Measurements from ENCODE around the gene RAB2B.

The RAB2B gene

GRCh38 chr14:21476925-21477681 is at the start of gene RAB2B, which contains the start of gene TOX4:
Gene RAB2B, minus strand, starts transcription at chr14:21476959. Its CDS starts 87 bp downstream, at chr14:21476872.
Gene TOX4, plus strand, starts transcription at chr14:21477195. Its CDS starts 84 bp downstream, at chr14:21477279.
- peak; percentile 100 for DNase-seq

DNA sequence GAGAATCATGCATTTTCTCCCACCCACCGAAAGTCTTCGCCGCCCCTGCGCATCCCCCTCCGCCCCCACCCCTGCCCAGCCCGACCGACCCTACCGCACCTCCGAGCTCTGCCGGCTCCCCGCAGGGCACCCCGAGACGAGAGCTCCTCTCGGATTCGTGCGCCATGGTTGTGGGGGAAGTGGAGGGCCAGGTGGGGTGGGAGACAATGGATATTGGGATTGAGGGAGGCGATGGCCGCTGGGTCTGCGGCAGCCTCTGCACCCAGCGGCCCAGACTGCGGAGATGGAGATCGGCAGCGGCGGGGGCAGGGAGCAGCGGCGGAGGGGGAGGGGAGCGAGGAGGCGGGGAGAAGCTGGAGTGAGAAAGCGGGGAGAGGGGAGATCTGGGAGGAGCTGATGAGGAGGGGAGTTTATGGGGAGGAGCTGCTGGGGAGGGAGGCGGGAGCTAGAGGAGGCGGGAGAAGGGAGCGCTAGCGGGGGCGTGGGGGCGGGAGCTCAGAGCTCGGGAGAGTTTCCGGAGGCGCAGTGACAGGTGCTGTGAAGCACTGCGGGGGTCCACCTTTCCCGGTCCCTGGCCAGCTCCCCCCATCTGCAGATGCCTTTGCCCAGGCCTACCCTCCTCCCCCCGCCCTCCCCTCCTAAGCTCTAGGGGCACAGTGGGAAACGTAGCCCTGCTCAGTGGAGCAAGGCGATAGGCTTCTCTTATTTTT is 49.4 kb upstream of the RAB2B start, which contains the start of gene SALL2:
SALL2 (minus strand) TSS at position 385 of the 710 bp plus-strand sequence; CDS start at position 166, 219 bp downstream.
- peak; percentile 92 for DNase-seq

DNA sequence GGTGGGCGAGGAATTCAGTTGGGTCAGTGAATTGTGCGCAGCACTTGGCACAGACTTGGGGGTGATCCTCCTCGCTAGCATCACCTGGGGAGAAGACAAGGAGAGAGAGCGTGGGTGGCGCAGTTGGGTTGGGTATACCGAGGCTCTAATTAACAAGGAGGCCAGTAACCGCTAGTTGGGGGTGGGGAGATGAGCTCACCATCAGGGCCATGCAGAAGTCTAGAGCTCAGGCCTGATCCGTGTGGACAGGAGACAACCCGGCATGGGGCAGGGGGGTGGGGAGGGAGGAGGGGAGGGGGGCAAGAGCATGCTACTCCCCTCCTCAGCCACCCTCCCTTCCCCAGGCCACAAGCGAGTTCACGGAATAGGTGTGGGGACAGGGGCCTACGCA is 48.8 kb upstream of the RAB2B start:
- no peak for DNase-seq

GRCh38 chr14:21524575-21525490 is 48.1 kb upstream of the RAB2B start:
- DNase-seq, result no peak

- no peak for DNase-seq
Measured at GRCh38 chr14:21523203-21523602, 46.4 kb upstream of the RAB2B start.

DNA sequence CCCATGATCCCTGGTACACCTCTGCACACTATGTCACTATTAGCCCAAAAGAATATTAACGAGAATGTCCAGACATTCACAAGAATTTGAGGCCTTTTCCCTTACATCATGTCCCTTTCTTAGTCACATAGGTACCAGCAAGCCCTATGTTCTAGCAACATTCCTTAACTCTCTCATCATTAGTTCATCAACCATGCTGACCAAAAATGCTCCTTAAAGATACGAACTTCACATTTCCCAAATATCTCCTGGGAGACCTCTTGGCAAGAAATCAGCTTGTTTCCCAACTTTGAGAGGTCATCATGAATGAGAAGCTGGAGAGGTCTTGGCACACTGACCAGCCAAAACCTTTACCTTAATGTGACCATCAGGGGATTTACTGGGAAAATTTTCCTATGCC is 44.7 kb upstream of the RAB2B start:
- no peak for DNase-seq

GRCh38 chr14:21520767-21521166 is 44.0 kb upstream of the RAB2B start:
- DNase-seq, result no peak

GRCh38 chr14:21518725-21519124 is 42.0 kb upstream of the RAB2B start:
- DNase-seq, result no peak

- DNase-seq, result no peak
Measured at GRCh38 chr14:21514341-21514740, 37.6 kb upstream of the RAB2B start.

GRCh38 chr14:21510735-21511657 is 34.2 kb upstream of the RAB2B start, which contains the start of gene METTL3:
Gene METTL3, minus strand, starts transcription at chr14:21511340. Its CDS starts 117 bp downstream, at chr14:21511223.
- peak; percentile 99 for DNase-seq

- DNase-seq, result no peak
Measured at GRCh38 chr14:21509432-21510143, 32.8 kb upstream of the RAB2B start.

DNA sequence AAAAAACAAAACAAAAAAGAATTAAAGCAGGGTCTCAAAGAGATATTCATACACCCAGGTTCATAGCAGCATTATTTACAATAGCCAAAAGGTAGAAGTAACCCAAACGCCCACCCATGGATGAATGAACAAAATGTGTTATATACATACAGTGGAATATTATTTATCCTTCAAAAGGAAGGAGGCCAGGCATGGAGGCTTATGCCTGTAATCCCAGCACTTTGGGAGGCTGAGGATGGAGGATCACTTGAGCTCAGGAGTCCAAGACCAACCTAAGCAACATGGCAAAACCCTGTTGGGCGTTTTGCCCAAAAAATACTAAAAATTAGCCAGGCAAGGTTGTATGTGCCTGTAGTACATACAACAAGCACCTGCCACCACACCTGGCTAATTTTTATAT is 29.8 kb upstream of the RAB2B start:
- no peak for DNase-seq

DNA sequence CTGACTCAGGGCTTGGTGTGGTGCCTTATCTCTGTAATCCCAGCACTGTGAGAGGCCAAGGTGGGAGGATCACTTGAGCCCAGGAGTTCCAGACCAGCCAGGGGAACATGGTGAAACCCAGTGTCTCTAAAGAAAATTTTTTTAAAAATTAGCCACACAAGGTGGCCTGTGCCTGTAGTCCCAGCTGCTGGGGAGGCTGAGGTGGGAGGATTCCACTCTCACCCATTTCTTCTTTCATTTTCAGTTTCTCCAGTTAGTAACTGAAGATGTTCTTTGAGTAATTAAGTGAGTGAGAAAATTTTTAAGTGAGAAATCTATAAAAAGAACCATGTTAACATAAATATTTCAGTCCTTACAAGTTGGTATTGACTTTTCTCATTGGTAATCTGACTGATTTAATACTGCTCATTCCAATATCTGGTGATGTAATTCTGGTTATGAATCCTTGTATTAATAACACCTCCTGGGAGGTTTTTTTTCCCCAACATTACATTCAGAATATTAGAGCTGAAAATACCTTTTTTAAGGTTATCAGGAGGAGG is 28.3 kb upstream of the RAB2B start:
- DNase-seq, result no peak

DNA sequence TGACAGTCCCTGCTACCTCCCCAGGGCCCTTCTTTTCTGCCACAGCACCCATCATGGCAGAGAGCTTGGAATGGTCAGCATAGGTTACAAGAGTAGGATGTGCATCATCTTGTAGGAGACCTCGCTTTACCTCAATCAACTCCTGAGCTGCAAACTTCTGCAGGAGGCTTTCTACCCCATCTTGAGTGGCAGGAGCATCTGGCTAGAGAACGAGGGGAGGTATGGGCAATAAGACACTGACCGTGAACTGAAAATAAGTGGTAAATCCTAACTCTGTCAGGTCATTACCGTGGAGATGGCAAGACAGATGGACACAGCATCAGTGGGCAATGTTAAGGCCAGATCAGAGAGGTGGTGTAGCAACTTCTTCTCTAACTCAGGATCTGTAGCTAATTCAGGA is 26.6 kb upstream of the RAB2B start:
- no peak for DNase-seq

GRCh38 chr14:21501568-21501967 is 24.8 kb upstream of the RAB2B start:
- DNase-seq, result no peak

- DNase-seq, result peak; percentile 8
Measured at GRCh38 chr14:21498540-21499526, 22.1 kb upstream of the RAB2B start.

DNA sequence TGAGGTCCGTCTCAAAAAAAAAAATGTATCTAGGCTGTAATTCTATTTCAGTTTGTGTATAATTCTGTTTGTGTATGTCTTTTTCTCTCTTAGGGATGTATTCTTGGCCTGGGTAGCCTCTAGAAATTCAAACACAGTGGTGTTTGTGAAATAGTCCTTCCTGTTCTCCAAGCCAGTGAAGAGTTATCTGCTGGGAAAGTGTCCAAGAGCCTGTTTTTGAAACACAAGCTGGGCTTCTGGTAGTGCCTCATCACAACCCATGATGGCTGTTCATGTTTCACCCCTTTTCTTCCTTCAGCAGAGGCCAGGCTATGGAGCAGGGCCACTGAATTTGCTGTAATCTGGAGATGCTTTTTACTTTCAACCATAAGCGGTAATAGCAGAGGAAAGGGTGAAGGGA is 19.7 kb upstream of the RAB2B start:
- no peak for DNase-seq

DNA sequence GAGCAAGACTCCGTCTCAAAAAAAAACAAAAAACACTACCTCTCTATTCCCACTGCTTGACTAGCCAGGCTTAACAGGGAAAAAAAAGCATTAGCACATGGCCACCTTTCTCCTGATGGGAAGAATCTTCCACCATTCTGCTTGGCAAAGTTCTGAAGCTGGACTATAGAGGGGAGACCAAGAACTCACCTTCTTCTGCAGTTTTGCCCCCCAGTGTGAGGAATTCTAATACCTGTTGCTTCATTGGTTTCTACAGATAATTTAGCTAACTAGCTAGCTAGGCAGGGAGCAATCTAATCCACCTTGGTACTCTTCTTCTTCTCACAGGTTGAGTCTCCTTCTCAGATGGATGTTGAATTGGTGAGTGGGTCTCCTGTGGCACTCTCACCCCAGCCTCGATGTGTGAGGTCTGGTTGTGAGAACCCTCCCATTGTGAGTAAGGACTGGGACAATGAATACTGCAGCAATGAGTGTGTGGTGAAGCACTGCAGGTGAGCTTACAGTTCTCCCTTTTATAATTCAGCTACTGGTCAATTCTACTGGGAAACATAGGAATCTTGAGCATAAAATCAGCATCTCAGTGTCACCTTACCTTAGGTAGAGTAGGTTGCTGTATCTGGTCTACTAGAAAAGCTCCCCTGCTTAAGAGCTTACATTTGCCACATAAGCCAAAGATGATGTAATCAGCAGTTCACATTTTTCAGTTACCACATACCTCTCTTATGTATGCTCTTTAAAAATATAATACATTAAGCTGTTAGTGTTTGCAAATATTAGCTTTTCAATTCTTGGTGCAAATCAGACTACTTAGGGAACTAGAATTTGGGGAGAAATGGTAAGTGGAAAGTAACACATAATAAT is 18.4 kb upstream of the RAB2B start:
- DNase-seq, result no peak

All from NCI-H524 treated with DMSO at 0.1 percent for 48 hours (cell line).